ENCODE data around the gene IRX6.

IRX6 gene

GRCh38 chr16:55294129-55294528 lies 29.9 kb upstream of the IRX6 start:
- TF ChIP-seq, protein P1, sequence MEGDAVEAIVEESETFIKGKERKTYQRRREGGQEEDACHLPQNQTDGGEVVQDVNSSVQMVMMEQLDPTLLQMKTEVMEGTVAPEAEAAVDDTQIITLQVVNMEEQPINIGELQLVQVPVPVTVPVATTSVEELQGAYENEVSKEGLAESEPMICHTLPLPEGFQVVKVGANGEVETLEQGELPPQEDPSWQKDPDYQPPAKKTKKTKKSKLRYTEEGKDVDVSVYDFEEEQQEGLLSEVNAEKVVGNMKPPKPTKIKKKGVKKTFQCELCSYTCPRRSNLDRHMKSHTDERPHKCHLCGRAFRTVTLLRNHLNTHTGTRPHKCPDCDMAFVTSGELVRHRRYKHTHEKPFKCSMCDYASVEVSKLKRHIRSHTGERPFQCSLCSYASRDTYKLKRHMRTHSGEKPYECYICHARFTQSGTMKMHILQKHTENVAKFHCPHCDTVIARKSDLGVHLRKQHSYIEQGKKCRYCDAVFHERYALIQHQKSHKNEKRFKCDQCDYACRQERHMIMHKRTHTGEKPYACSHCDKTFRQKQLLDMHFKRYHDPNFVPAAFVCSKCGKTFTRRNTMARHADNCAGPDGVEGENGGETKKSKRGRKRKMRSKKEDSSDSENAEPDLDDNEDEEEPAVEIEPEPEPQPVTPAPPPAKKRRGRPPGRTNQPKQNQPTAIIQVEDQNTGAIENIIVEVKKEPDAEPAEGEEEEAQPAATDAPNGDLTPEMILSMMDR (IDR thresholded peaks at IDR 0.05; ENCODE audit: low read depth, low read length): no peak
- DNase-seq (ENCODE audit: extremely low read depth, low read depth): no peak

- TF ChIP-seq, protein P1 (IDR thresholded peaks at IDR 0.05; ENCODE audit: low read depth, low read length): no peak
- DNase-seq (ENCODE audit: extremely low read depth, low read depth): no peak
Measured at GRCh38 chr16:55294931-55295342, 29.1 kb upstream of the IRX6 start.

DNA sequence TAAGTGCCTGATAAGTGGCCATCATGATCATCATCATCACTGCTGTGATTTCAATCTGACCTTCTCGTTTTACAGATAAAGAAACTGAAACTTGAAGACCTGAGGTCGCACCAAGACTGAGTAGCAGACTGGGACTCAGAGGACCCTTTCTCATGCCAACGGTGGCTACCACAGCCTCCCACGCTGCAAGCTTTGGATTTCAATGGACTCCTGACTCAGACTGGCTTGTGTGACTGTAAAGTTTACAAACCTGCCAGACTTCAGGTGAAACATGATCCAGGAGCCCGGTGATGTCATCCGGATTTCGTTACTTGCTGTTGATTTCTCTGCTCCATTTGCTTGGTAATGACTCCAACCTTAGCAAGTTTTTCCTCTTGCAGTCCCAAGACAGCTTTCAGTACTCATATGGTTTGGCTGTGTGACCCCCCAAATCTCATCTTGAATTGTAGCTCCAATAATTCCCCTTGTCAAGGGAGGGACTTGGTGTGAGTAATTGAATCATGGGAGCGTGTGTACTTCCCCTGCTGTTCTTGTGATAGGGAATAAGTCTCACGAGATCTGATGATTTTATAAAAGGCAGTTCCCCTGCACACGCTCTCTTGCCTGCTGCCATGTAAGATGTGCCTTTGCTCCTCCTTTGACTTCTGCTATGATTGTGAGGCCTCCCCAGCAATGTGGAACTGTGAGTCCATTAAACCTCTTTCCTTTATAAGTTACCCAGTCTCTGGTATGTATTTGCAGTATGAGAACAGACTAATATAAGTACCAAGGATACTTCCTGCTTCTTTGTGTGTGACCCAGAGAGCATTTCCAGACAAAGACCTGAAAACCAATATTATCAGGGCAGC lies 26.7 kb upstream of the IRX6 start:
- no peak for DNase-seq (ENCODE audit: extremely low read depth, low read depth)
- TF ChIP-seq, protein P1 (IDR thresholded peaks at IDR 0.05; ENCODE audit: low read depth, low read length): no peak

- DNase-seq (ENCODE audit: extremely low read depth, low read depth): no peak
Measured at GRCh38 chr16:55297910-55298479, 26.0 kb upstream of the IRX6 start.

GRCh38 chr16:55301385-55302008 lies 22.5 kb upstream of the IRX6 start:
- no peak for DNase-seq (ENCODE audit: extremely low read depth, low read depth)
- TF ChIP-seq, protein P1 (IDR thresholded peaks at IDR 0.05; ENCODE audit: low read depth, low read length): no peak

More at GRCh38 chr16:55297910-55298479, 26.0 kb upstream of the IRX6 start:
- TF ChIP-seq, protein P1 (IDR thresholded peaks at IDR 0.05; ENCODE audit: low read depth, low read length): no peak

- DNase-seq (ENCODE audit: extremely low read depth, low read depth): no peak
- TF ChIP-seq, protein P1 (IDR thresholded peaks at IDR 0.05; ENCODE audit: low read depth, low read length): no peak
Measured at GRCh38 chr16:55302635-55303034, 21.4 kb upstream of the IRX6 start.

DNA sequence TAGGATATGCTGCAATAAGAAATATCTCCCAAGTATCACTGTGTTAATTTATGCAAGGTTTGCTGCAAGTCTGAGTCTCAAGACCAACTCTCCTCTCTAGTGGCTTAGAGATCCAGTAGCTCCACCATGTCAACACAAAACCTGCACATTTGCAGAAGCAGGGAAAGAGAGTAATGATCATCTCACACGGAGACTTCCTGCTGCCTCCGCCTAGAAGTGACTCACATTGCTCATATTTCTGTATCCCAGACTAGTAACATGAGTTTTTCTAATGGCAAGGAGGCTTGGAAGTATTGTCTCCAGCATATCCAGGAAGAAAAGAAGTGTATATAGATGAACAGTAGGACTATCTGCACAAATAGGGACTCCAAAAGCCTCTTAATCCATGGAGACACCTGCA lies 15.0 kb upstream of the IRX6 start:
- no peak for DNase-seq (ENCODE audit: extremely low read depth, low read depth)
- TF ChIP-seq, protein P1 (IDR thresholded peaks at IDR 0.05; ENCODE audit: low read depth, low read length): no peak

All from AG09319 (cell line).